IMR-90 (cell line): ENCODE measurements around the gene MLLT1.

Experiments
- CHD1 ChIP-seq: IDR thresholded peaks from 2 replicates; pipeline ENCODE4 v1.6.1; 2012; ENCODE audit warnings: low read depth, low read length, improper control_type of control experiment
- FOS ChIP-seq: fragments of 150-350 bp; IDR thresholded peaks from 2 replicates; pipeline ENCODE4 v1.6.1; 2016; ENCODE audit warnings: low read depth, low read length
- MAFK ChIP-seq: IDR thresholded peaks from 2 replicates; pipeline ENCODE4 v1.6.1; 2012; ENCODE audit warnings: low read depth, low read length, improper control_type of control experiment
- MAZ ChIP-seq: IDR thresholded peaks from 2 replicates; pipeline ENCODE4 v1.6.1; 2012; ENCODE audit warnings: low read depth, mild to moderate bottlenecking, low read length, improper control_type of control experiment, moderate library complexity, borderline replicate concordance
- MXI1 ChIP-seq: IDR thresholded peaks from 2 replicates; pipeline ENCODE4 v1.6.1; 2012; ENCODE audit warnings: low read depth, mild to moderate bottlenecking, low read length, moderate library complexity, borderline replicate concordance
- POLR2A ChIP-seq: IDR thresholded peaks from 2 replicates; pipeline ENCODE4 v1.6.1; 2012; ENCODE audit warnings: mild to moderate bottlenecking, low read depth, low read length
- RAD21 ChIP-seq: IDR thresholded peaks from 2 replicates; pipeline ENCODE4 v1.6.1; 2012; ENCODE audit warnings: low read length, improper control_type of control experiment
- RCOR1 ChIP-seq: IDR thresholded peaks from 2 replicates; pipeline ENCODE4 v1.6.1; 2012; ENCODE audit warnings: mild to moderate bottlenecking, low read length, improper control_type of control experiment; ENCODE audit not compliant: insufficient replicate concordance
- RFX5 ChIP-seq: IDR thresholded peaks from 2 replicates; pipeline ENCODE4 v1.8.0; 2012; ENCODE audit warnings: low read depth, mild to moderate bottlenecking, low read length, moderate library complexity
- SMC3 ChIP-seq: fragments of 150-350 bp; IDR thresholded peaks from 2 replicates; pipeline ENCODE4 v1.6.1; 2016; ENCODE audit warnings: low read depth, mild to moderate bottlenecking, antibody characterized with exemption, low read length, moderate library complexity
- TF ChIP-seq, protein P1 (sequence below): conservative IDR thresholded peaks from 2 replicates; pipeline ENCODE4 v1.5.1; 2012; ENCODE audit warnings: mild to moderate bottlenecking, low read depth, low read length, improper control_type of control experiment
- TF ChIP-seq, protein P2 (sequence below): fragments of 150-350 bp; IDR thresholded peaks from 2 replicates; pipeline ENCODE4 v1.6.1; 2016; ENCODE audit warnings: low read depth, mild to moderate bottlenecking, low read length, moderate library complexity, borderline replicate concordance
- TF ChIP-seq, protein P3 (sequence below): fragments of 150-350 bp; IDR thresholded peaks from 2 replicates; pipeline ENCODE4 v1.6.1; 2017; ENCODE audit warnings: mild to moderate bottlenecking, antibody characterized with exemption, low read length, low read depth

DNA sequence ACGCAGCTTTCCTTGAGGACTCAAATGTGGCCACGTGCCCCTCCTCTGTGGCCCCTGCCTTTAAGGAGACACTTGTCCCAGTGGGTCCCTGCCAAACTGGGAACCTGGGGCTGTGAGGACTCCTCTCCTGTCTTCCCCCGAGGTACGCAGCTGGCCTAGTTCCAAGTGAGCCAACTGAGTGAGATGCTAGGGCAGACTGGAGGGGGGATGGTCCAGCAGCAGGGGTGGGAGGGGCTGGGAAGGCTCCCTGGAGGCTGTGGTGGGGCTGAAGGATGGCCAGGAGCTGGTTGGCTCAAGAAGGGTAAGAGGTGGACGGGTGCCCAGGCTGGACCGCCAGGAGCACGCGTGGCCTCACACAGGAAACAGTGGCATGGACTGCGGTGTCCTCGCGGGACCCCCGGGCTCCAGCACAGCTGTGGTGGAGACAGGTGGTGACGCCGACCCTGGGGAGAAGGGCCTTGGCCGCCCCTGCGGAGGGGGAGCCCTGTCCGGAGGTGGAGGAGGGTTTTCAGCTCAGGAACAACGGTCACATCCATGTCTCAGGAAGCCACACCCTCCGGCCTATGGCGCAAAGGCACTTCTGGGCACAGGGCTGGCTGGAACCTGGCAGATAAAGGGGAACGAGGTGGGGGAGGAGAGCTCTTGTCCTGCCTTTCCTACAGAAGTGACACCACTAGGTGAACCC lies 45.8 kb downstream of the MLLT1 start:
- TF ChIP-seq, protein P1, sequence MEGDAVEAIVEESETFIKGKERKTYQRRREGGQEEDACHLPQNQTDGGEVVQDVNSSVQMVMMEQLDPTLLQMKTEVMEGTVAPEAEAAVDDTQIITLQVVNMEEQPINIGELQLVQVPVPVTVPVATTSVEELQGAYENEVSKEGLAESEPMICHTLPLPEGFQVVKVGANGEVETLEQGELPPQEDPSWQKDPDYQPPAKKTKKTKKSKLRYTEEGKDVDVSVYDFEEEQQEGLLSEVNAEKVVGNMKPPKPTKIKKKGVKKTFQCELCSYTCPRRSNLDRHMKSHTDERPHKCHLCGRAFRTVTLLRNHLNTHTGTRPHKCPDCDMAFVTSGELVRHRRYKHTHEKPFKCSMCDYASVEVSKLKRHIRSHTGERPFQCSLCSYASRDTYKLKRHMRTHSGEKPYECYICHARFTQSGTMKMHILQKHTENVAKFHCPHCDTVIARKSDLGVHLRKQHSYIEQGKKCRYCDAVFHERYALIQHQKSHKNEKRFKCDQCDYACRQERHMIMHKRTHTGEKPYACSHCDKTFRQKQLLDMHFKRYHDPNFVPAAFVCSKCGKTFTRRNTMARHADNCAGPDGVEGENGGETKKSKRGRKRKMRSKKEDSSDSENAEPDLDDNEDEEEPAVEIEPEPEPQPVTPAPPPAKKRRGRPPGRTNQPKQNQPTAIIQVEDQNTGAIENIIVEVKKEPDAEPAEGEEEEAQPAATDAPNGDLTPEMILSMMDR = no peak
- TF ChIP-seq MAZ (no peak), POLR2A (no peak), RAD21 (no peak), RCOR1 (no peak), MAFK (no peak), MXI1 (no peak), CHD1 (no peak), SMC3 (no peak), RFX5 (no peak), FOS (no peak)
- TF ChIP-seq, protein P2, sequence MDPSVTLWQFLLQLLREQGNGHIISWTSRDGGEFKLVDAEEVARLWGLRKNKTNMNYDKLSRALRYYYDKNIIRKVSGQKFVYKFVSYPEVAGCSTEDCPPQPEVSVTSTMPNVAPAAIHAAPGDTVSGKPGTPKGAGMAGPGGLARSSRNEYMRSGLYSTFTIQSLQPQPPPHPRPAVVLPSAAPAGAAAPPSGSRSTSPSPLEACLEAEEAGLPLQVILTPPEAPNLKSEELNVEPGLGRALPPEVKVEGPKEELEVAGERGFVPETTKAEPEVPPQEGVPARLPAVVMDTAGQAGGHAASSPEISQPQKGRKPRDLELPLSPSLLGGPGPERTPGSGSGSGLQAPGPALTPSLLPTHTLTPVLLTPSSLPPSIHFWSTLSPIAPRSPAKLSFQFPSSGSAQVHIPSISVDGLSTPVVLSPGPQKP = no peak
- TF ChIP-seq, protein P3, sequence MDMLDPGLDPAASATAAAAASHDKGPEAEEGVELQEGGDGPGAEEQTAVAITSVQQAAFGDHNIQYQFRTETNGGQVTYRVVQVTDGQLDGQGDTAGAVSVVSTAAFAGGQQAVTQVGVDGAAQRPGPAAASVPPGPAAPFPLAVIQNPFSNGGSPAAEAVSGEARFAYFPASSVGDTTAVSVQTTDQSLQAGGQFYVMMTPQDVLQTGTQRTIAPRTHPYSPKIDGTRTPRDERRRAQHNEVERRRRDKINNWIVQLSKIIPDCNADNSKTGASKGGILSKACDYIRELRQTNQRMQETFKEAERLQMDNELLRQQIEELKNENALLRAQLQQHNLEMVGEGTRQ = no peak
